Suprapubic skin (tissue), 4 donors: ENCODE measurements around the gene HLA-DRB1. TPM values are rescaled to one million over a fixed set of nuclear protein-coding genes. Genes with fewer than 3 reads are reported as not detected.
"Not testable (repeated sequence)": the region's sequence is repeated elsewhere in the genome, so short reads cannot be mapped to it uniquely, and the experiment has no call there.

Experiments used
- DNase-seq, 2 donors: peaks; one replicate each; pipeline ENCODE4 v3.0.0-alpha.2; 2019; ENCODE audit warnings: low spot score in 2 of 2
- H3K27ac ChIP-seq: fragments of 200-600 bp; sonication (generic); one replicate; pipeline ENCODE4 v1.5.1; 2019
- H3K27me3 ChIP-seq: fragments of 200-600 bp; sonication (generic); one replicate; pipeline ENCODE4 v1.5.1; 2019
- H3K36me3 ChIP-seq: fragments of 200-600 bp; sonication (generic); one replicate; pipeline ENCODE4 v1.5.1; 2019
- H3K4me1 ChIP-seq: fragments of 200-600 bp; sonication (generic); one replicate; pipeline ENCODE4 v1.5.1; 2019
- H3K4me3 ChIP-seq: fragments of 200-600 bp; sonication (generic); one replicate; pipeline ENCODE4 v1.5.1; 2019; ENCODE audit warnings: mild to moderate bottlenecking
- H3K9me3 ChIP-seq: fragments of 200-600 bp; sonication (generic); one replicate; pipeline ENCODE4 v1.5.1; 2019
- CTCF ChIP-seq, 2 donors: fragments of 200-600 bp in 1 of 2; fragments of 450-650 bp in 1 of 2; sonication (generic) in 1 of 2; IDR thresholded peaks; one replicate each; pipeline ENCODE4 v1.5.1; 2016 to 2019; ENCODE audit warnings: antibody characterized with exemption in 2 of 2, mild to moderate bottlenecking in 1 of 2, moderate library complexity in 1 of 2
- EP300 ChIP-seq: sonication (generic); formaldehyde crosslinking; IDR thresholded peaks from one replicate; pipeline ENCODE4 v1.6.1; 2017; ENCODE audit warnings: antibody characterized with exemption
- POLR2A ChIP-seq, 2 donors: fragments of 450-650 bp; IDR thresholded peaks; one replicate each; pipeline ENCODE4 v1.6.1; 2017; ENCODE audit warnings: antibody characterized with exemption in 2 of 2, mild to moderate bottlenecking in 2 of 2, moderate library complexity in 2 of 2
- POLR2AphosphoS5 ChIP-seq, 3 donors: sonication (generic); formaldehyde crosslinking; IDR thresholded peaks; one replicate each; pipeline ENCODE4 v1.6.1; 2017; ENCODE audit warnings: antibody characterized with exemption in 3 of 3
- WGBS: methylation state at CpG from one replicate; pipeline ENCODE4 v1.1.5; 2018; 5-methylcytosine and 5-hydroxymethylcytosine counted together
- total RNA-seq, 4 donors: library from RNA; depleted of rRNA; stranded (reverse); fragments of >200 nt; gene quantifications; one replicate each; pipeline ENCODE4 v1.1.0, GENCODE V29; 2016

The HLA-DRB1 gene
- total RNA-seq, 4 donors from 2014 or later = 28.0 to 39.3 (median 37.0) TPM

- 47% methylated on average over 2 of the region's 2 CpGs for WGBS
- Histone ChIP-seq H3K27ac (no peak overlapping the region), H3K4me1 (no peaks in the 10 kb centered on the region), H3K36me3 (no peaks in the 10 kb centered on the region), H3K9me3 (no peaks in the 10 kb centered on the region), H3K4me3 (no peak overlapping the region), H3K27me3 (no peaks in the 10 kb centered on the region)
- no peak for TF ChIP-seq POLR2AphosphoS5 (IDR thresholded peaks at IDR 0.05)
- TF ChIP-seq EP300 = no peak
- TF ChIP-seq POLR2A (IDR thresholded peaks at IDR 0.05) = no peak
- no peak for TF ChIP-seq CTCF (IDR thresholded peaks at IDR 0.05)
- no peak for DNase-seq
These were observed 46.0 kb upstream of the HLA-DRB1 start for GRCh38 chr6:32635526-32636123.

GRCh38 chr6:32629793-32630192 is 40.1 kb upstream of the HLA-DRB1 start:
- H3K4me3 ChIP-seq, H3K9me3 ChIP-seq, H3K36me3 ChIP-seq, DNase-seq, H3K27ac ChIP-seq, H3K27me3 ChIP-seq, H3K4me1 ChIP-seq: not testable (repeated sequence)
- WGBS = 98% methylated on average over 13 of the region's 13 CpGs

GRCh38 chr6:32627831-32628230 is 38.2 kb upstream of the HLA-DRB1 start:
- no peaks in the 10 kb centered on the region for H3K27me3 ChIP-seq
- no peaks in the 10 kb centered on the region for H3K36me3 ChIP-seq
- H3K4me3 ChIP-seq = no peak overlapping the region
- H3K4me1 ChIP-seq = no peaks in the 10 kb centered on the region
- no peak overlapping the region for H3K27ac ChIP-seq
- no peaks in the 10 kb centered on the region for H3K9me3 ChIP-seq
- TF ChIP-seq POLR2AphosphoS5 (IDR thresholded peaks at IDR 0.05) = no peak
- TF ChIP-seq EP300 = no peak
- TF ChIP-seq POLR2A (IDR thresholded peaks at IDR 0.05) = no peak
- no peak for TF ChIP-seq CTCF (IDR thresholded peaks at IDR 0.05)
- DNase-seq = no peak
- 73% methylated on average over 3 of the region's 3 CpGs for WGBS

- H3K4me1 ChIP-seq = no peaks in the 10 kb centered on the region
- no peaks in the 10 kb centered on the region for H3K27me3 ChIP-seq
- no peak for TF ChIP-seq EP300
- no peak for TF ChIP-seq POLR2A (IDR thresholded peaks at IDR 0.05)
- no peak for TF ChIP-seq CTCF (IDR thresholded peaks at IDR 0.05)
- TF ChIP-seq POLR2AphosphoS5 (IDR thresholded peaks at IDR 0.05) = no peak
- WGBS = 79% methylated on average over 3 of the region's 3 CpGs
- no peak for DNase-seq
- H3K36me3 ChIP-seq = no peaks in the 10 kb centered on the region
- no peaks in the 10 kb centered on the region for H3K9me3 ChIP-seq
- H3K27ac ChIP-seq = no peak overlapping the region
- no peak overlapping the region for H3K4me3 ChIP-seq
These were observed 37.6 kb upstream of the HLA-DRB1 start for GRCh38 chr6:32627249-32627648.

- Histone ChIP-seq H3K27me3 (no peaks in the 10 kb centered on the region), H3K36me3 (no peaks in the 10 kb centered on the region), H3K27ac (no peak overlapping the region), H3K4me1 (no peaks in the 10 kb centered on the region), H3K4me3 (no peak overlapping the region), H3K9me3 (no peaks in the 10 kb centered on the region)
- WGBS = 72% methylated on average over 5 of the region's 5 CpGs
- DNase-seq = no peak
- TF ChIP-seq EP300 (no peak), CTCF (IDR thresholded peaks at IDR 0.05) (no peak), POLR2A (IDR thresholded peaks at IDR 0.05) (no peak), POLR2AphosphoS5 (IDR thresholded peaks at IDR 0.05) (no peak)
These were observed 35.5 kb upstream of the HLA-DRB1 start for GRCh38 chr6:32625137-32625536.

GRCh38 chr6:32624565-32624964 is 34.9 kb upstream of the HLA-DRB1 start:
- no peak overlapping the region for H3K4me3 ChIP-seq
- no peaks in the 10 kb centered on the region for H3K36me3 ChIP-seq
- no peaks in the 10 kb centered on the region for H3K4me1 ChIP-seq
- H3K27me3 ChIP-seq = no peaks in the 10 kb centered on the region
- TF ChIP-seq POLR2A (IDR thresholded peaks at IDR 0.05) = no peak
- no peak for TF ChIP-seq EP300
- TF ChIP-seq POLR2AphosphoS5 (IDR thresholded peaks at IDR 0.05) = no peak
- no peak for TF ChIP-seq CTCF (IDR thresholded peaks at IDR 0.05)
- 79% methylated on average over 3 of the region's 3 CpGs for WGBS
- DNase-seq = no peak
- no peaks in the 10 kb centered on the region for H3K9me3 ChIP-seq
- no peak overlapping the region for H3K27ac ChIP-seq
